ENCODE measurements around the gene TMUB1. TPM values are rescaled to one million over a fixed set of nuclear protein-coding genes. Genes with fewer than 3 reads are reported as not detected.

Gene TMUB1
- total RNA-seq, 1 donor from 2014 or later = 35.5 TPM

GRCh38 chr7:151091003-151091402 is 7.7 kb upstream of the TMUB1 start:
- peak; percentile 20 for DNase-seq (ENCODE audit: missing footprints)
- intact Hi-C loops (cut with DNase I) = no loop called here
- ATAC-seq = no peak

- ATAC-seq = no peak
- intact Hi-C loops (cut with DNase I) = loop anchor here (1.0 kb wide), 1 partner anchor 19 kb away; no protein-coding TSS in a partner anchor
These were observed 6.8 kb upstream of the TMUB1 start for GRCh38 chr7:151089893-151090730.

DNA sequence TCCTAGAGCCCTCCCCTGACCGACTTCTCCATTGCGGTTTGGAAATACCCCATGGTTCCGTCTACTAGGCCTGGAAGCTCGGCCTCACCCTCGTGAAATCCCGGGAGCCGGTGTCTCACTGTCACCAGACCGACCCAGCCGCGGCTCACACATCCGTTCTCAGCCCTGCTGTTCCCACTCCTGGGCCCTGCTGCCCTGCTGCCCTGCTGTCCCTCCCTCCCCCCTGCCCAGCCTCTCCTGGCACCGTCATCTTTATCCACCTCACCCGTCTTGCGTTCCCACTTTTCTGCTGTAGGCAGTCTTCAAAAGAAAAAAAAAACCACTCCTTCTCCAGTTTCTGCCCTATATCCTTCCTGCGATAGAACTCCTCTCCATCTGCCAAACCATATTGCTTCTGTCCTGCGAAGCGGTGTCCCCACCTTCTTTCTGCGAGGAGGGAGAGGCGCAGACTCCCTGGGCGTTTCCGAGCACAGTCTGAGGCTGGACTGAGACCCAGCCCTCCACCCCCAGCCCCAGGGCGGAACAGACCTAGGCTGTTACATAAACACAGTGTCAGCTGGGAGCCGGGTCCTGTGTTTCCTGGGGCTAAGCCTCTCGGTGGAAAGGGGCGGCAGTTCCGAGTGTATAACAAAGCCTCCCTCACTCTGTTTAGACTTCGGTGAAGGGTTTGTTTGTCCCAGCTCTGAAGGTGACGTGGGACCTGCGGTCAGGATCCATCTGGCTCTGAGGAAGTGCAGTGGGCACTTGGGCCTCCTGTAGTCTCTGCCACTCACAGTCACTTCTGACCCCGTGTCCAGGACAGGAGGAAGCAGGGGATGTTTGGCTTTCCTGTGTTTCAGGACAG is 5.8 kb upstream of the TMUB1 start:
- intact Hi-C loops (cut with DNase I) = loop anchor here (1.0 kb wide), 1 partner anchor 20 kb away; no protein-coding TSS in a partner anchor
- ATAC-seq (peak; percentile 34), DNase-seq (ENCODE audit: missing footprints) (peak; percentile 88)

More at GRCh38 chr7:151089893-151090730, 6.8 kb upstream of the TMUB1 start:
- peak; percentile 50 for DNase-seq (ENCODE audit: missing footprints)

DNA sequence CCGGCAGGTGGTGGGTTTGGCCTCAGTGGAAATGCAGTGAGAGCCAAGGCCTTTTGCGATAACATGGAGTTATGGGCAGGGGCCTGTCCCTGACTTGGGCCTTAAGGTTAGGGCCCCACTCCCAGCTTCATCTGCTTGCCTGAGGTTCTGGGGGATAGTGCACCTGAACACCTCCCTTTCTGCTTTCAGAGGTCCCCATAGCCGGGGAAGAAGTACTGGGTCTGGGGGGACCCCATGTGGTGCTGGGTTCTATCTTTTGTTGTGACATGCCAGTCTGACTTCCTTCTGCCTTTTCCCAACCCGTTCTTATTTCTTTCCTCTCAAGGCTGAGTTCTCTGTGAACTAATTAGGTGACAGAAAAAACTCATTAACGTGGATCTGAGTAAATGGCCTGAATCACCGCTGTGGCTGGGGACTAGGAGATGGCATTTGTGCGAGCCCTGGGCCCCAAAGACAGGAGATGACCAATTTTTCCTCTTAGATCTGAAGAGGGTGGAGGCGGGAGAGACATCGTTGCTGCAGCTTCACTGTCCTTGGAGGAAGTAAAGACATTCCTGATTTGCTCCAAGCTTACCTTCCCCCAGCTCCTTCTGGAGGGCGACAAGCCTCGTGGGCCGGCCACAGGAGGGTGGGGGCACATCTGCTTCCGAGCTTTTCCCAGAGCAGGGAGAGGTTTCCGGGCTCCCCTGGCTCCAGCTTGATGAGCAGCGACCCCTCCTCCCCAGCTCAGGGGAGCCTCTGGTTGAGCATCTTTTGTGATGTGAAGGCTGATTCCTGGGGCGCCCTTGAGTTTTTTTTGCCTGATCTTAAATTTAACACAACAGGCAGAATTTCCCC is 4.9 kb upstream of the TMUB1 start:
- intact Hi-C loops (cut with DNase I) = no loop called here
- ATAC-seq = no peak

DNA sequence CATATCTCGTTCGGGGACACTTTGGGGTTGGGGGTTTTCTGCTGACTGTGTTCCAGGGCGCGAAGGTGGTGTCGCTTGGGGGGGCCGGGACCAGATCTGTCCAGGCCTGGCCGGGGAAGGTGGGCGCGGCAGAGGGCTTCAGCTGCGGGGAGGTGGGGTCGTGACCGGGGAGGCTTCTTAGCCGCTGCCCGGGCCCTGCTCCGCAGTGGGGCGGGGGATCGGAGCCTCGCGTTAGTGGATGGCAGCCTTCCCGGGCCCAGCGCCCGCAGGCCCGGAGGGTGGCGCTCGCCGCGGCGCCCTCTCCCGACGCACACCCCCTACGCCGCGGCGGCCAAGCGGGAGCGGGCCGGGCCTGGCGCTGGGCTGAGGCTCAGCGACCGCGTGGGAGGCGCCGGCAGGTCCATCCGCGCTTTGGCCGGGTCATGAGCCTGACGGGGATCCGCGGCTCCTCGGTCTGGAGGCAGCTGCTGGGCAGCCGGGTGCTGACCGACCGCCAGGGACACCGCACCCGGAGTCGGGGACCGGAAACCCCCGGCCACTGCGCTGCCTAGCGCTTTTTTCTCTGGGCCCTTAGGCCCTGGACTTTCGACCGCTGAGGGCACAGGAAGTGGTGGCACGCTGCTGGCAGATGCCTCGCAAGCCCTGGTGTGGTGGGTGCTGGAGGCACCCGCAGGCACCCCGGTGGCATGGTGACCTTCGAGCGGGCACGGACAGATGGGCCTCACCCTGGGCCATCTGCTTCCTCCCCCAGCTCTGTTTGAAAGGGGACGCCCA is 4.1 kb upstream of the TMUB1 start:
- peak; percentile 69 for ATAC-seq
- peak; percentile 79 for DNase-seq (ENCODE audit: missing footprints)
- intact Hi-C loops (cut with DNase I) = loop anchor here (2.0 kb wide), 1 partner anchor 139 kb away; the partner anchor contains the start of gene ABCF2

More for the DNA sequence above, 4.9 kb upstream of the TMUB1 start:
- peak; percentile 56 for DNase-seq (ENCODE audit: missing footprints)

GRCh38 chr7:151086802-151087244 is 3.5 kb upstream of the TMUB1 start:
- DNase-seq (ENCODE audit: missing footprints) (peak; percentile 79), ATAC-seq (no peak)
- intact Hi-C loops (cut with DNase I) = loop anchor here (2.0 kb wide), 1 partner anchor 140 kb away; the partner anchor contains the start of gene ABCF2

GRCh38 chr7:151085691-151086620 is 2.7 kb upstream of the TMUB1 start, which contains the start of gene AGAP3:
TSS of gene AGAP3 (plus strand) at chr7:151086475. CDS start at chr7:151086742, 267 bp downstream.
- intact Hi-C loops (cut with DNase I) = loop anchor here (2.0 kb wide), 1 partner anchor 141 kb away; the partner anchor contains the start of gene ABCF2
- DNase-seq (ENCODE audit: missing footprints) (peak; percentile 94), ATAC-seq (peak; percentile 66)

DNA sequence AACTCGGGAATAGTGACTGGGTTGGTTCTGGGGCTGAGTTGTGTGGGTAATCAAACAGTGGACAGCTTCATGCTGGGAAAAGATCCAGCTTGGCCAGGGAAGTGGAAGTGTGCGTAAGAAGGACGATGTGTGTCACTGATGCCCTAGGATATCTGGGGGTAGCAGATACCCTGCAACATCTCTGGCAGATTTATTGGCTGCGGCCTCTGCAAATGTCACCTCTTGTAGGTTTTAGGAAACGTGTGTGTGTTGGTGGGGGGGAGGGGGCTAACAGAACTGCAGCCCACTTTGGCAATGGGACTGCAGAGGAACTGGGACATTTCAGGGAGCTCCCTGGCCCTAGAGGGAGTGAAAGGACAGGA is 2.0 kb upstream of the TMUB1 start:
- ATAC-seq = no peak
- DNase-seq (ENCODE audit: missing footprints) = peak; percentile 34
- intact Hi-C loops (cut with DNase I) = no loop called here

DNA sequence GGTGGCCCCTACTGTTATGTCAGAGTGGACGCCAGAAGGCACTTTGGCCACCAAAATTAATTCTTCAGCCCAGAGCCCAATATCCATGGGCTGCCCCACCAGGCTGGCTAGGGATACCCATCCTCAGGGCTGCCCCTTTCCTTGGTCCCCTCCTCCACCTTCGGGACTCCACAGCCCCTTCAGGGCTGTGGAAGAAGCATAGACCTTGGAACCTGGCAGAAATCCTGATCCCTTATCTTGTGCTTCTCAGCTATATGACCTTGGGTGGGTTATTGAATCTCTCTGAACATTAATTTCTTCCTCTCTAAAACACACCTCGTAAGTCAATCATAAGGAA is 499 bp upstream of the TMUB1 start:
- DNase-seq (ENCODE audit: missing footprints) (no peak), ATAC-seq (no peak)
- intact Hi-C loops (cut with DNase I) = loop anchor here (2.0 kb wide), 1 partner anchor 25 kb away; the partner anchor contains the start of gene SLC4A2

DNA sequence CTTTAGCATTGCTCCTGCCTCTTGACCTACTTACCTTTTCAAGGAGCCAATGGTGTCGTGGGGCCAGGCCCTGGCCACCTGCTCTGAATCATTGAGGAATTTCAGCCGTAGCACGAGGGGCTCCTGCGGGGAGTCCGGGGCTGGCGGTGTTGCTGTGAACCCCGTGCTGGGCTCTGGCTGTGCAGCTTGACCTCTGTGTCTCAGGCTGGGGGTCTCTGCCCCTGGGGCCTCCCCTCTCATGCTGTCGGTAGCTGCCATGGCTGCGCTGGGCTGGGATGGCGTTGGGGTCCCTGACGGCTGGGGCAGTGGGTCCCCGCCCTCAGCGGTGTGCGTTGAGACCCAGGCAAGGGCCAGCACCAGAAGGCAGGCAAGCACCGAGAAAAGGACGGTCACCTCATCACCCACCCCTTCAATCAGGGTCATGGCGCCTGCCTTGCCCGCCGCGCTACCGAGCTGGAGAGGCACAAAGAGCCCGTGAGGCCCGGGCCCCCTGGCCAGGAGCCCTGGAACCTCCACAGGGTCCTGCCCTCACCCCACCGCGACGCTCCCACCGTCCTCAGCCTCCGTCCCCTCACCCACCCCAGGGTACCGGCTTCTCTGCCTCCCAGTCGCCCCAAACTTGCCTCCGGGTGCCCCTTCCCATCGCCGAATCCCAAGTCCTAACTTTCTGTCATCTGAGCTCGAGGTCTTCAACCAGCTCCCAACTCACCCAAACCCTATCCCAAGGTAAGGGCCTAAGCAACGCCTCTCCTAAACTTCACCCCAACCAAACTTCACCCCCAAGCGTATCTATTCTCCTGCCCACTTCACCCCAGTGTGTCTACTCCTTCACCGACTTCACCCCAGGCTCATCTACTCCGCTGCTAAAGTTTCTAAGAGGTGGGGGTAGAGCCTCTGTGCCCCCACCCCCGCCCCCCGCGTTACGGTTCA is 887 bp downstream of the TMUB1 start:
- ATAC-seq = no peak
- intact Hi-C loops (cut with DNase I) = loop anchor here (2.0 kb wide), 1 partner anchor 24 kb away; the partner anchor contains the start of gene SLC4A2
- DNase-seq (ENCODE audit: missing footprints) = peak; percentile 64

GRCh38 chr7:151081170-151082101 is 1.9 kb downstream of the TMUB1 start:
- intact Hi-C loops (cut with DNase I) = loop anchor here (2.0 kb wide), 1 partner anchor 23 kb away; the partner anchor contains the start of gene SLC4A2
- ATAC-seq (peak; percentile 5), DNase-seq (ENCODE audit: missing footprints) (peak; percentile 73)

GRCh38 chr7:151080522-151081169 is 2.6 kb downstream of the TMUB1 start, which contains the start of gene FASTK:
TSS of gene FASTK (minus strand) at chr7:151080809. CDS start at chr7:151080766, 43 bp downstream.
- peak; percentile 97 for DNase-seq (ENCODE audit: missing footprints)
- ATAC-seq = peak; percentile 84
- intact Hi-C loops (cut with DNase I) = no loop called here

DNA sequence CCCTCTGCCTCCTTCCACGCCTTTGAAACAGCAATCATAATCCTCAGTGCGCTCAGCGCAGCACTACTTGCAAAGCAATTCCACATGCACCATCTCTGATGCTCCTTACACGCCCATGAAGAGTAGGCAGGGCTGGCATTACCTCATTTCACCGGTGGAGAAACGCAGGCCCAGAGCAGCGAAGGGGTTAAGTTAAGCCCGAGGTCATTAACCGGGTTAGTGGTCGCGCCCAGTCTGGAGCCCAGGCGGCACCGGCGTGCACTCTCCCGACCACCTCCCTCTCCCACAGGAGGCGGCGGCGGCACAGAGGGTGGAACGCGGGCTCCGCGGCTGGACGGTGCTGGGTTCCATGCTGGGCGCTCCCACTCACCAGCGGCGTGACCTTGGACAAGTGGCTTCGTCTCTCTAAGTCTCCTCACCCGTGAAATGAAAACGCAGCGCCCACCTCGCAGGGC is 3.2 kb downstream of the TMUB1 start:
- ATAC-seq (peak; percentile 8), DNase-seq (ENCODE audit: missing footprints) (peak; percentile 74)
- intact Hi-C loops (cut with DNase I) = no loop called here
